ENCODE data around the gene ZNF267. TPM values are rescaled to one million over a fixed set of nuclear protein-coding genes. Genes with fewer than 3 reads are reported as not detected.
A peak's percentile ranks its signal among the peaks of the same experiment; 100 is the strongest.

ZNF267 gene
- total RNA-seq, 4 donors from 2014 or later, result 8.7 to 24.4 (median 16.3) TPM

- no peak for DNase-seq (ENCODE audit: low spot score)
- peak; percentile 43 for ATAC-seq (ENCODE audit: low FRiP score)
- TF ChIP-seq, protein P1, sequence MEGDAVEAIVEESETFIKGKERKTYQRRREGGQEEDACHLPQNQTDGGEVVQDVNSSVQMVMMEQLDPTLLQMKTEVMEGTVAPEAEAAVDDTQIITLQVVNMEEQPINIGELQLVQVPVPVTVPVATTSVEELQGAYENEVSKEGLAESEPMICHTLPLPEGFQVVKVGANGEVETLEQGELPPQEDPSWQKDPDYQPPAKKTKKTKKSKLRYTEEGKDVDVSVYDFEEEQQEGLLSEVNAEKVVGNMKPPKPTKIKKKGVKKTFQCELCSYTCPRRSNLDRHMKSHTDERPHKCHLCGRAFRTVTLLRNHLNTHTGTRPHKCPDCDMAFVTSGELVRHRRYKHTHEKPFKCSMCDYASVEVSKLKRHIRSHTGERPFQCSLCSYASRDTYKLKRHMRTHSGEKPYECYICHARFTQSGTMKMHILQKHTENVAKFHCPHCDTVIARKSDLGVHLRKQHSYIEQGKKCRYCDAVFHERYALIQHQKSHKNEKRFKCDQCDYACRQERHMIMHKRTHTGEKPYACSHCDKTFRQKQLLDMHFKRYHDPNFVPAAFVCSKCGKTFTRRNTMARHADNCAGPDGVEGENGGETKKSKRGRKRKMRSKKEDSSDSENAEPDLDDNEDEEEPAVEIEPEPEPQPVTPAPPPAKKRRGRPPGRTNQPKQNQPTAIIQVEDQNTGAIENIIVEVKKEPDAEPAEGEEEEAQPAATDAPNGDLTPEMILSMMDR (IDR thresholded peaks at IDR 0.05), result no peak
Observed at GRCh38 chr16:31874366-31875111, 932 bp downstream of the ZNF267 start.

GRCh38 chr16:31875112-31875803, 1.7 kb downstream of the ZNF267 start:
- ATAC-seq (ENCODE audit: low FRiP score), result no peak
- TF ChIP-seq, protein P1 (IDR thresholded peaks at IDR 0.05), result no peak
- no peak for DNase-seq (ENCODE audit: low spot score)

DNA sequence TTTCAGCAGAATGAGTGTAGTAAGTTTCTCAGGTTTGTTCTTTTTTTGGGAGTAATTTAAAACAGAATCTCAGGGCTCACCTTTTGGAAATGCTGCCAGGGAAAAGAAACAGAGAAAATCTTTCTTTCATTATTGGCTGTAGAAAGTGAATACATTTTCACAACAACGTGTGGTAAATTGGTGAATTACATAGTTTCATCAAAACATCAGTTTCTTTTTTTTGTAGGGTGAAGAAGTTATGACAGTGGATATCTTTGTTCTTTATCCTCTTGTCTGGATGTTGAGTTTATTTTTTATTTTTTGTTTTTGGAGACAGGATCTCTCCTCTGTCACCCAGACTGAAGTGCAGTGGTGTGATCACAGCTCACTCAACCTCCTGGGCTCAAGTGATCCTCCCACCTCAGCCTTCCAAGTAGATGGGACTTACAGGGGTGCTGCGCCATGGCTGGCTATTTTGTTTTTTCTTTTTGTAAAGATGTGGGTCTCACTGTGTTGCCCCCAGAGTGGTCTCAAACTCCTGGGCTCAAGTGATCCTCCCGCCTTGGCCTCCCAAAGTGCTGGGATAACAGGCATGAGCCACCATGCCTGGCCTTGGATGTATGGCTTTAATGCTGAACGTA, 2.4 kb downstream of the ZNF267 start:
- TF ChIP-seq, protein P1 (IDR thresholded peaks at IDR 0.05), result no peak
- DNase-seq (ENCODE audit: low spot score) (no peak), ATAC-seq (ENCODE audit: low FRiP score) (no peak)

GRCh38 chr16:31876951-31877828, 3.6 kb downstream of the ZNF267 start:
- TF ChIP-seq, protein P1 (IDR thresholded peaks at IDR 0.05), result no peak
- DNase-seq (ENCODE audit: low spot score) (no peak), ATAC-seq (ENCODE audit: low FRiP score) (peak; percentile 71)

- no peak for ATAC-seq (ENCODE audit: low FRiP score)
- TF ChIP-seq, protein P1 (IDR thresholded peaks at IDR 0.05), result no peak
- DNase-seq (ENCODE audit: low spot score), result no peak
Observed at GRCh38 chr16:31877876-31878642, 4.5 kb downstream of the ZNF267 start.

DNA sequence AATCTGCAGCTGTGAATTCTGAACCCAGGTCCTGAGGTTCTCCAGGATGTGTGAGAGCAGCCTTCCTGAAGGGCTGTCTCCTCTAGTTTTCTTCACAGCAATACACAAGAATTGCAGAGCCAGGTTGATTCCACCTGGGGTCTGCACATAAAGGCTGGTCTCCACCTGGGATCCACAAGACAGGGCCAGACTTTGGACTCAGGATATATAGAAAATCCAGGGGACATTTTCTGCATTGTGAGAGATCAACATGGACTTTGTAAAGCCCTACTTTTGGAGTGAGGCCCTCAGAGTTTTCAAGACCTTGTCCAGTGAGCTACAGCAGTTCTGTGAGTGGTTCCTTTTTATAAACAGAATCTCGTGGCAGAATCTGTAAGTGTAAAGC, 6.3 kb downstream of the ZNF267 start:
- TF ChIP-seq, protein P1 (IDR thresholded peaks at IDR 0.05), result no peak
- ATAC-seq (ENCODE audit: low FRiP score), result no peak
- no peak for DNase-seq (ENCODE audit: low spot score)
